Smooth muscle cell of the pulmonary artery (primary cell): Measurements from ENCODE around the gene AIP. TPM values are rescaled to one million over a fixed set of nuclear protein-coding genes. Genes with fewer than 3 reads are reported as not detected.

Source experiments
- total RNA-seq: library from RNA; depleted of rRNA; stranded (reverse); fragments of >200 nt; gene quantifications from 2 replicates; pipeline ENCODE4 v1.2.3, GENCODE V29; 2014

AIP gene
- 77.1 and 89.2 TPM in 2 replicates for total RNA-seq

GRCh38 chr11:67482827-67483798 lies at the start of gene AIP:
Gene AIP (plus strand): TSS chr11:67483026. CDS start chr11:67483159, 133 bp downstream.

GRCh38 chr11:67437082-67437808 lies 45.6 kb upstream of the AIP start, which contains the start of gene PTPRCAP:
Gene PTPRCAP (minus strand): TSS chr11:67437682. CDS start chr11:67437619, 63 bp downstream.

GRCh38 chr11:67452141-67452952 lies 30.5 kb upstream of the AIP start, which contains the start of gene GPR152:
Gene GPR152 (minus strand): TSS chr11:67452729. CDS start chr11:67452724, 5 bp downstream.

GRCh38 chr11:67455054-67455453 lies 27.8 kb upstream of the AIP start, which contains the start of gene CABP4:
Gene CABP4 (plus strand): TSS chr11:67455354. CDS start chr11:67455424, 70 bp downstream.

GRCh38 chr11:67468759-67469507 lies 13.9 kb upstream of the AIP start, which contains the start of gene TMEM134:
Gene TMEM134 (minus strand): TSS chr11:67469251. CDS start chr11:67469192, 59 bp downstream.

GRCh38 chr11:67504950-67505581 lies 22.2 kb downstream of the AIP start, which contains the start of gene PITPNM1:
Gene PITPNM1 (minus strand): TSS chr11:67505363. CDS start chr11:67504180, 1,183 bp downstream.

GRCh38 chr11:67507864-67508485 lies 25.1 kb downstream of the AIP start, which contains the start of gene CDK2AP2:
Gene CDK2AP2 (minus strand): TSS chr11:67508162. CDS start chr11:67508082, 80 bp downstream.

GRCh38 chr11:67522844-67523555 lies 40.2 kb downstream of the AIP start, which contains the start of gene CABP2:
Gene CABP2 (minus strand): TSS chr11:67523446. CDS start chr11:67523326, 120 bp downstream.

Other genes starting within 250 kb of the AIP start
- gene GRK2, start 216.6 kb upstream of the AIP start, total RNA-seq, result 38.8 and 44.9 TPM in 2 replicates
- 31.9 and 57.9 TPM in 2 replicates for gene ANKRD13D, start 193.7 kb upstream of the AIP start, total RNA-seq
- gene SSH3, start 179.5 kb upstream of the AIP start, total RNA-seq, result 13.4 and 16.8 TPM in 2 replicates
- gene POLD4, start 129.5 kb upstream of the AIP start, total RNA-seq, result 39.9 and 47.6 TPM in 2 replicates
- gene CLCF1, start 109.4 kb upstream of the AIP start, total RNA-seq, result 4.4 and 5.3 TPM in 2 replicates
- 6.9 and 9.8 TPM in 2 replicates for gene RAD9A, start 91.0 kb upstream of the AIP start, total RNA-seq
- gene PPP1CA, start 81.2 kb upstream of the AIP start, total RNA-seq, result 102 and 108 TPM in 2 replicates
- gene TBC1D10C, start 78.9 kb upstream of the AIP start, total RNA-seq, result not detected in 2 replicates
- gene CARNS1, start 67.3 kb upstream of the AIP start, total RNA-seq, result 0.59 and 0.69 TPM in 2 replicates
- 33.7 and 36.5 TPM in 2 replicates for gene RPS6KB2, start 54.5 kb upstream of the AIP start, total RNA-seq
- gene PTPRCAP, start 45.3 kb upstream of the AIP start, total RNA-seq, result 0.17 and 0.46 TPM in 2 replicates
- gene CORO1B, start 39.5 kb upstream of the AIP start, total RNA-seq, result 88.7 and 110 TPM in 2 replicates
- gene GPR152, start 30.3 kb upstream of the AIP start, total RNA-seq, result not detected in 2 replicates
- under 0.01 TPM in 1 of 2 replicates, not detected in the other for gene CABP4, start 27.7 kb upstream of the AIP start, total RNA-seq
- 51.5 and 53.7 TPM in 2 replicates for gene TMEM134, start 13.8 kb upstream of the AIP start, total RNA-seq
- gene PITPNM1, start 22.3 kb downstream of the AIP start, total RNA-seq, result 26.5 and 36.7 TPM in 2 replicates
- gene CDK2AP2, start 25.1 kb downstream of the AIP start, total RNA-seq, result 18.4 and 25.0 TPM in 2 replicates
- gene CABP2, start 40.4 kb downstream of the AIP start, total RNA-seq, result not detected in 2 replicates
- 551 and 670 TPM in 2 replicates for gene GSTP1, start 100.8 kb downstream of the AIP start, total RNA-seq
- 103 and 121 TPM in 2 replicates for gene NDUFV1, start 123.9 kb downstream of the AIP start, total RNA-seq
- 3.4 and 3.9 TPM in 2 replicates for gene NUDT8, start 146.9 kb downstream of the AIP start, total RNA-seq
- gene TBX10, start 156.7 kb downstream of the AIP start, total RNA-seq, result not detected in 2 replicates
- not detected in 2 replicates for gene ACY3, start 167.7 kb downstream of the AIP start, total RNA-seq
- gene ALDH3B2, start 191.6 kb downstream of the AIP start, total RNA-seq, result not detected in 2 replicates